SK-N-SH treated with all-trans-retinoic acid at 6 μM for 48 hours (cell line): ENCODE results near the gene GRK5.

ENCODE experiments used
- ATAC-seq: fragments of 200-7000 bp; cut with Tn5 transposase; 3 replicates; pipeline ENCODE4 v1.9.1; 2020; ENCODE audit warnings: mild to moderate bottlenecking, moderate library complexity
- ARNTL ChIP-seq: fragments of 450-650 bp; formaldehyde crosslinking; IDR thresholded peaks from 2 replicates; pipeline ENCODE4 v1.5.0; 2020; ENCODE audit warnings: low read depth, mild to moderate bottlenecking, moderate library complexity, borderline replicate concordance
- BACH2 ChIP-seq: fragments of 250-450 bp; sonication (Bioruptor Pico); IDR thresholded peaks from 2 replicates; pipeline ENCODE4 v1.9.0; 2021; ENCODE audit warnings: mild to moderate bottlenecking, borderline replicate concordance
- CREB5 ChIP-seq: fragments of 250-450 bp; sonication (Bioruptor Pico); IDR thresholded peaks from 2 replicates; pipeline ENCODE4 v1.5.1; 2020; ENCODE audit warnings: low read depth, mild to moderate bottlenecking, moderate library complexity
- CSRNP3 ChIP-seq: fragments of 250-450 bp; sonication (Bioruptor Pico); IDR thresholded peaks from 2 replicates; pipeline ENCODE4 v1.5.1; 2021; ENCODE audit warnings: mild to moderate bottlenecking, moderate library complexity
- ESRRG ChIP-seq: fragments of 250-450 bp; sonication (Bioruptor Pico); IDR thresholded peaks from 2 replicates; pipeline ENCODE4 v1.6.1; 2021; ENCODE audit warnings: mild to moderate bottlenecking
- GLIS3 ChIP-seq: fragments of 250-450 bp; sonication (Bioruptor Pico); IDR thresholded peaks from 2 replicates; pipeline ENCODE4 v1.5.0; 2020; ENCODE audit warnings: mild to moderate bottlenecking, moderate library complexity
- ISL1 ChIP-seq: fragments of 250-450 bp; sonication (Bioruptor Pico); IDR thresholded peaks from 2 replicates; pipeline ENCODE4 v2.1.2; 2022; ENCODE audit warnings: mild to moderate bottlenecking, moderate library complexity
- RARB ChIP-seq: fragments of 250-450 bp; sonication (Bioruptor Pico); IDR thresholded peaks from 2 replicates; pipeline ENCODE4 v1.8.0; 2021; ENCODE audit warnings: mild to moderate bottlenecking, moderate library complexity
- SNAI2 ChIP-seq: fragments of 250-450 bp; sonication (Bioruptor Pico); IDR thresholded peaks from 2 replicates; pipeline ENCODE4 v1.5.0; 2020; ENCODE audit warnings: mild to moderate bottlenecking, moderate library complexity
- TCF4 ChIP-seq: fragments of 250-450 bp; sonication (Bioruptor Pico); IDR thresholded peaks from 2 replicates; pipeline ENCODE4 v1.8.0; 2021; ENCODE audit warnings: mild to moderate bottlenecking, moderate library complexity, borderline replicate concordance
- TOX ChIP-seq: fragments of 250-450 bp; sonication (Bioruptor Pico); IDR thresholded peaks from 2 replicates; pipeline ENCODE4 v1.8.0; 2021; ENCODE audit warnings: mild to moderate bottlenecking, moderate library complexity, borderline replicate concordance
- ZC3H10 ChIP-seq: fragments of 250-450 bp; sonication (Bioruptor Pico); IDR thresholded peaks from 2 replicates; pipeline ENCODE4 v1.5.1; 2021; ENCODE audit warnings: mild to moderate bottlenecking, moderate library complexity
- ZFP30 ChIP-seq: fragments of 450-650 bp; formaldehyde crosslinking; IDR thresholded peaks from 2 replicates; pipeline ENCODE4 v1.5.0; 2022; ENCODE audit warnings: mild to moderate bottlenecking, moderate library complexity
- ZNF565 ChIP-seq: fragments of 450-650 bp; formaldehyde crosslinking; conservative IDR thresholded peaks from 2 replicates; pipeline ENCODE4 v1.5.0; 2020; ENCODE audit warnings: low read depth, mild to moderate bottlenecking, moderate library complexity
- ZNF70 ChIP-seq: fragments of 450-650 bp; formaldehyde crosslinking; IDR thresholded peaks from 2 replicates; pipeline ENCODE4 v1.5.0; 2020; ENCODE audit warnings: mild to moderate bottlenecking, moderate library complexity
- ZNF8 ChIP-seq: fragments of 450-650 bp; formaldehyde crosslinking; IDR thresholded peaks from 2 replicates; pipeline ENCODE4 v1.5.0; 2020; ENCODE audit warnings: mild to moderate bottlenecking, moderate library complexity
- TF ChIP-seq, protein P1 (sequence below): fragments of 250-450 bp; sonication (Bioruptor Pico); IDR thresholded peaks from 2 replicates; pipeline ENCODE4 v1.5.0; 2020; ENCODE audit warnings: mild to moderate bottlenecking, moderate library complexity
- TF ChIP-seq, protein P2 (sequence below): fragments of 250-450 bp; sonication (Bioruptor Pico); IDR thresholded peaks from 2 replicates; pipeline ENCODE4 v1.8.0; 2021; ENCODE audit warnings: low read depth, mild to moderate bottlenecking, moderate library complexity, borderline replicate concordance
- TF ChIP-seq, protein P3 (sequence below): fragments of 250-450 bp; sonication (Bioruptor Pico); IDR thresholded peaks from 2 replicates; pipeline ENCODE4 v1.8.0; 2020; ENCODE audit warnings: mild to moderate bottlenecking, moderate library complexity, borderline replicate concordance

GRK5 gene

GRCh38 chr10:119428789-119429188, 221.4 kb downstream of the GRK5 start:
- TF ChIP-seq ARNTL (CRISPR knock-in tag) = no peak
- no peak for TF ChIP-seq ISL1 (CRISPR knock-in tag)
- no peak for TF ChIP-seq TCF4 (CRISPR knock-in tag)
- TF ChIP-seq TOX (CRISPR knock-in tag) = no peak
- TF ChIP-seq SNAI2 = no peak
- TF ChIP-seq GLIS3 (CRISPR knock-in tag) = no peak
- TF ChIP-seq ZNF70 = no peak
- TF ChIP-seq CREB5 (CRISPR knock-in tag) = no peak
- TF ChIP-seq, protein P1, sequence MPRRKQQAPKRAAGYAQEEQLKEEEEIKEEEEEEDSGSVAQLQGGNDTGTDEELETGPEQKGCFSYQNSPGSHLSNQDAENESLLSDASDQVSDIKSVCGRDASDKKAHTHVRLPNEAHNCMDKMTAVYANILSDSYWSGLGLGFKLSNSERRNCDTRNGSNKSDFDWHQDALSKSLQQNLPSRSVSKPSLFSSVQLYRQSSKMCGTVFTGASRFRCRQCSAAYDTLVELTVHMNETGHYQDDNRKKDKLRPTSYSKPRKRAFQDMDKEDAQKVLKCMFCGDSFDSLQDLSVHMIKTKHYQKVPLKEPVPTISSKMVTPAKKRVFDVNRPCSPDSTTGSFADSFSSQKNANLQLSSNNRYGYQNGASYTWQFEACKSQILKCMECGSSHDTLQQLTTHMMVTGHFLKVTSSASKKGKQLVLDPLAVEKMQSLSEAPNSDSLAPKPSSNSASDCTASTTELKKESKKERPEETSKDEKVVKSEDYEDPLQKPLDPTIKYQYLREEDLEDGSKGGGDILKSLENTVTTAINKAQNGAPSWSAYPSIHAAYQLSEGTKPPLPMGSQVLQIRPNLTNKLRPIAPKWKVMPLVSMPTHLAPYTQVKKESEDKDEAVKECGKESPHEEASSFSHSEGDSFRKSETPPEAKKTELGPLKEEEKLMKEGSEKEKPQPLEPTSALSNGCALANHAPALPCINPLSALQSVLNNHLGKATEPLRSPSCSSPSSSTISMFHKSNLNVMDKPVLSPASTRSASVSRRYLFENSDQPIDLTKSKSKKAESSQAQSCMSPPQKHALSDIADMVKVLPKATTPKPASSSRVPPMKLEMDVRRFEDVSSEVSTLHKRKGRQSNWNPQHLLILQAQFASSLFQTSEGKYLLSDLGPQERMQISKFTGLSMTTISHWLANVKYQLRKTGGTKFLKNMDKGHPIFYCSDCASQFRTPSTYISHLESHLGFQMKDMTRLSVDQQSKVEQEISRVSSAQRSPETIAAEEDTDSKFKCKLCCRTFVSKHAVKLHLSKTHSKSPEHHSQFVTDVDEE (CRISPR knock-in tag) = no peak
- no peak for TF ChIP-seq RARB (CRISPR knock-in tag)
- no peak for TF ChIP-seq ZFP30 (CRISPR knock-in tag)
- TF ChIP-seq ESRRG (CRISPR knock-in tag) = no peak
- TF ChIP-seq BACH2 (CRISPR knock-in tag) = no peak
- no peak for TF ChIP-seq ZNF565 (CRISPR knock-in tag)

DNA sequence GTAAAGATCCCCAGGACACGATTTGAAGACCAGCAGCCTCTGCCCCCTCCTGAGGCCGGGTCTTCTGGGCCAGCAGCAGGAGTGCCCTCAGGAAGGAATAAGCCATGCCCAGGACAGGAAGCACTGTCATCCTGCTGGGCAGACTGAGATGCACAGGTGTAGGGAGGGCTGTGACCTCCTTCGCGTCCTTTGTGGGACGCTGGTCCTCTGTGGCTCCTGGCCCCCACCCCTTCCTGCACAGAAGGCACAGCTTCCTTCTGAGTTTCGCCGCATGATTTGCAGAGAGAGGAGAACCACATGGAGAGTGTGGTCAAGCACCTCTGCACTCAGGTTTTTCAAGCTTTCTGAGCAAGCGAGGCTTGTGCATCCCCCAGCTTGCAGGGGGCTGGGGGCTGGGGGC, 222.4 kb downstream of the GRK5 start:
- TF ChIP-seq, protein P2, sequence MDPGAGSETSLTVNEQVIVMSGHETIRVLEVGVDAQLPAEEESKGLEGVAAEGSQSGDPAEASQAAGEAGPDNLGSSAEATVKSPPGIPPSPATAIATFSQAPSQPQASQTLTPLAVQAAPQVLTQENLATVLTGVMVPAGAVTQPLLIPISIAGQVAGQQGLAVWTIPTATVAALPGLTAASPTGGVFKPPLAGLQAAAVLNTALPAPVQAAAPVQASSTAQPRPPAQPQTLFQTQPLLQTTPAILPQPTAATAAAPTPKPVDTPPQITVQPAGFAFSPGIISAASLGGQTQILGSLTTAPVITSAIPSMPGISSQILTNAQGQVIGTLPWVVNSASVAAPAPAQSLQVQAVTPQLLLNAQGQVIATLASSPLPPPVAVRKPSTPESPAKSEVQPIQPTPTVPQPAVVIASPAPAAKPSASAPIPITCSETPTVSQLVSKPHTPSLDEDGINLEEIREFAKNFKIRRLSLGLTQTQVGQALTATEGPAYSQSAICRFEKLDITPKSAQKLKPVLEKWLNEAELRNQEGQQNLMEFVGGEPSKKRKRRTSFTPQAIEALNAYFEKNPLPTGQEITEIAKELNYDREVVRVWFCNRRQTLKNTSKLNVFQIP (CRISPR knock-in tag) = no peak
- TF ChIP-seq ZFP30 (CRISPR knock-in tag) (no peak), SNAI2 (no peak), TOX (CRISPR knock-in tag) (no peak), ESRRG (CRISPR knock-in tag) (no peak), CSRNP3 (CRISPR knock-in tag) (no peak), ISL1 (CRISPR knock-in tag) (no peak), ZC3H10 (CRISPR knock-in tag) (no peak), ZNF8 (CRISPR knock-in tag) (no peak)
- TF ChIP-seq, protein P3, sequence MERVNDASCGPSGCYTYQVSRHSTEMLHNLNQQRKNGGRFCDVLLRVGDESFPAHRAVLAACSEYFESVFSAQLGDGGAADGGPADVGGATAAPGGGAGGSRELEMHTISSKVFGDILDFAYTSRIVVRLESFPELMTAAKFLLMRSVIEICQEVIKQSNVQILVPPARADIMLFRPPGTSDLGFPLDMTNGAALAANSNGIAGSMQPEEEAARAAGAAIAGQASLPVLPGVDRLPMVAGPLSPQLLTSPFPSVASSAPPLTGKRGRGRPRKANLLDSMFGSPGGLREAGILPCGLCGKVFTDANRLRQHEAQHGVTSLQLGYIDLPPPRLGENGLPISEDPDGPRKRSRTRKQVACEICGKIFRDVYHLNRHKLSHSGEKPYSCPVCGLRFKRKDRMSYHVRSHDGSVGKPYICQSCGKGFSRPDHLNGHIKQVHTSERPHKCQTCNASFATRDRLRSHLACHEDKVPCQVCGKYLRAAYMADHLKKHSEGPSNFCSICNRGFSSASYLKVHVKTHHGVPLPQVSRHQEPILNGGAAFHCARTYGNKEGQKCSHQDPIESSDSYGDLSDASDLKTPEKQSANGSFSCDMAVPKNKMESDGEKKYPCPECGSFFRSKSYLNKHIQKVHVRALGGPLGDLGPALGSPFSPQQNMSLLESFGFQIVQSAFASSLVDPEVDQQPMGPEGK = no peak
- TF ChIP-seq, protein P1 (CRISPR knock-in tag) = no peak
- no peak for ATAC-seq

More at GRCh38 chr10:119428789-119429188, 221.4 kb downstream of the GRK5 start:
- no peak for ATAC-seq
